ENCODE data around the gene BDKRB2. TPM values are rescaled to one million over a fixed set of nuclear protein-coding genes. Genes with fewer than 3 reads are reported as not detected.
A peak's percentile ranks its signal among the peaks of the same experiment; 100 is the strongest.

The BDKRB2 gene
- total and polyA plus RNA-seq, 2 experiments from 2014 or later, result 12.4 to 14.4 TPM

DNA sequence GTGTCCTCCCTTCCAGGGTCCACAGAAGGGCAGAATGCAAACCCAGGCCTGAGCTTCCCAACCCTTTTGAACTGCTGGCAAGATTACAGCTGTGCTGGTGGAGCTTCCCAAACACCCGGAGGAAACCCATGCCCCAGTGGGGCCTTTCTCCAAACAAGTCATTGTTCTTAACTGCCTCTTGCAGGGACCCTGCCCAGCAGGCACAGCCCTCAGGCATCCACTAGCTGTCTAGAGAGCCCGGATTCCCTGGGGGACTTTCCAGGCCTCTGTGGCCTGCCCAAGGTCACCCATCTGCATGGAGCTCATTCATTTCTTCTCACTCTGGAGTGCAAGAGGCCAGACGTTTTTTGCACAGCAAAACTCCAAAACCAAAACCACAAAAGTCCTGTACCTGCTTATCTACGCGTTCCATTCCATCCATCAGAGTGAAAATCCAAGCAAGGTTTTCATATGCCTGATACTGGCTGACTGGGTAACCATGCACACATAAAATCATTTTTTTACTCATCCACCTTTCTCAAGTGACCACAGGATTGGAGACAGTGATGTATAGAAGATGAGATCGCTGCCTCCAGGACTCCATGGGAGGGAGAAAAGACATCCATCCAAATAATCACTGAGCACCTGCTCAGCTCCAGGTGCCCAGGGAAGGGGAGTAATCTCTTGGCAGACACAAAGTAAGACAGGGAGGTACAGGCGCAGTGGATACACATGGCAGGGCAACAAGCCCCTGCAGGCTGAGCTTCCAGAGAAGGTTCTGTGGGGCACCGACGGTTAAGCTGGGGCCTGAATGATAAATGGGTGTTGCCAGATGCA, 17.2 kb upstream of the BDKRB2 start:
- no peak overlapping the region for H3K27ac ChIP-seq
- no peak overlapping the region for H3K4me3 ChIP-seq
- H3K27me3 ChIP-seq (replicated peaks; ENCODE audit: insufficient read depth), result no peaks in the 10 kb centered on the region
- H4K20me1 ChIP-seq (ENCODE audit: insufficient read depth), result no peaks in the 10 kb centered on the region
- no peaks in the 10 kb centered on the region for H3K36me3 ChIP-seq (ENCODE audit: low read depth)
- no peaks in the 10 kb centered on the region for H3K9me3 ChIP-seq (ENCODE audit: low read depth)
- H3K9me2 ChIP-seq (ENCODE audit: insufficient read depth), result no peaks in the 10 kb centered on the region
- no peaks in the 10 kb centered on the region for H3F3A ChIP-seq (ENCODE audit: insufficient read depth)
- 0 out of 2 replicates have a peak, but pooled peaks cover 3% of the 10 kb centered on the region for H3K4me1 ChIP-seq (ENCODE audit: insufficient read depth)
- no peak for DNase-seq
- H3K79me2 ChIP-seq (ENCODE audit: insufficient read depth), result no peaks in the 10 kb centered on the region
- H2AFZ ChIP-seq, result no peak overlapping the region
- TF ChIP-seq EZH2 (IDR thresholded peaks at IDR 0.05; ENCODE audit: insufficient read depth, poor library complexity, severe bottlenecking) (no peak), EZH2phosphoT487 (IDR thresholded peaks at IDR 0.05; ENCODE audit: insufficient read depth, low read depth) (no peak)
- H3K4me2 ChIP-seq (ENCODE audit: unreplicated experiment), result no peak overlapping the region
- in situ Hi-C loops (cut with MboI), result no loop called here
- 83 to 88% methylated on average over 9 of the region's 9 CpGs for WGBS, 2 experiments (ENCODE audit: low coverage in 1 of 2, low lambda C conversion rate in 2 of 2, missing lambda C conversion rate in 2 of 2)
- H3K9ac ChIP-seq, result no peak overlapping the region

DNA sequence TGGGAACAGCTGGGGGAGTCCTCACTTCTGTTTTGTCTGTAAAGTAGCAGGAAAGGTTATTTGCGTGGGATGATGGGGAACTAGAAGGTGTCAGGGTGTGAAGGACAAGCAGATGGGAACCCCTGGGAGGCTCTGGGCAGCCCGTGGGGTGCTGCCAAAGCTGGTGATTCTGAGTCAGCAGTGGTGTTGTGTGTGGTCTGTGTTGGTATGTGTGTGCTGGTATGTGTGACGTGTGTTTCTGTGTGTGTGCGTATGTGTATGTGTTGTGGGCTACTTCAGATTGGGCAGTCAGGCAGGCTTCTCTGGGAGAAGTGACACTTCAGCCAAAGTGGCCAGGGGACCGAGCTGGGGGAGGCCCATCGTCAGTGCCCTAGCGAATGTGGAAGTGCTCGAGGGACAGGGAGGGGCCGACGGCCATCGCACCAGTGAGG, 15.3 kb upstream of the BDKRB2 start:
- Histone ChIP-seq H3K36me3 (ENCODE audit: low read depth) (no peaks in the 10 kb centered on the region), H3K4me2 (ENCODE audit: unreplicated experiment) (no peak overlapping the region), H4K20me1 (ENCODE audit: insufficient read depth) (no peaks in the 10 kb centered on the region), H3K4me1 (ENCODE audit: insufficient read depth) (0 out of 2 replicates have a peak, but pooled peaks cover 7% of the 10 kb centered on the region), H3K79me2 (ENCODE audit: insufficient read depth) (no peaks in the 10 kb centered on the region), H3K9me2 (ENCODE audit: insufficient read depth) (no peaks in the 10 kb centered on the region), H3K27ac (no peak overlapping the region), H3F3A (ENCODE audit: insufficient read depth) (no peaks in the 10 kb centered on the region), H2AFZ (no peak overlapping the region), H3K9me3 (ENCODE audit: low read depth) (no peaks in the 10 kb centered on the region), H3K27me3 (replicated peaks; ENCODE audit: insufficient read depth) (no peaks in the 10 kb centered on the region), H3K4me3 (no peak overlapping the region), H3K9ac (no peak overlapping the region)
- no peak for TF ChIP-seq EZH2phosphoT487 (IDR thresholded peaks at IDR 0.05; ENCODE audit: insufficient read depth, low read depth)
- TF ChIP-seq EZH2 (IDR thresholded peaks at IDR 0.05; ENCODE audit: insufficient read depth, poor library complexity, severe bottlenecking), result no peak
- peak; percentile 70 for DNase-seq
- 71 to 79% methylated on average over 8 to 11 of the region's 11 CpGs for WGBS, 2 experiments (ENCODE audit: low coverage in 1 of 2, low lambda C conversion rate in 2 of 2, missing lambda C conversion rate in 2 of 2)
- in situ Hi-C loops (cut with MboI), result no loop called here

DNA sequence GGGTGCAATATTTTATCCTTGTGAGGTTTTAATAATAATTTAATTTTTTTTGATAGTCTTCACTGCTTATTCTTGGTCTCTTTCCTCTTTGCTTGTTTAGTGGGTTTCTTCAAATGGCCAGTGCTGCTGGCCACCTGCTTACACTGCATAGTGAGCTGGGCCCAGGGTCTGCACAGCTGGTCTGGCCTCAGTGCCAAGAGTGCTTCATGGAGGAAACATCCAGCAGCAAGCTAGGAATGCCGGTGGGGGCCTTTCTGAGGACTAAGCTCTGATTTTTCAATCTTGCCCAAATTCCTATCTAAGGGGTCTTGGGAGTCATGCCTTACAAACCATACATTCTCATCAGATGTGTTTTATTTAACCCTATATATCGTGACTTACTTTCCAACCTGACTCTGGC, 13.3 kb upstream of the BDKRB2 start:
- Histone ChIP-seq H3K79me2 (ENCODE audit: insufficient read depth) (no peaks in the 10 kb centered on the region), H3K9ac (no peak overlapping the region), H3K4me1 (ENCODE audit: insufficient read depth) (0 out of 2 replicates have a peak, but pooled peaks cover 7% of the 10 kb centered on the region), H3K36me3 (ENCODE audit: low read depth) (no peaks in the 10 kb centered on the region), H3K27me3 (replicated peaks; ENCODE audit: insufficient read depth) (no peaks in the 10 kb centered on the region), H3K4me2 (ENCODE audit: unreplicated experiment) (no peak overlapping the region), H3K4me3 (no peak overlapping the region), H3K27ac (no peak overlapping the region), H4K20me1 (ENCODE audit: insufficient read depth) (no peaks in the 10 kb centered on the region), H3K9me3 (ENCODE audit: low read depth) (no peaks in the 10 kb centered on the region), H3K9me2 (ENCODE audit: insufficient read depth) (no peaks in the 10 kb centered on the region), H3F3A (ENCODE audit: insufficient read depth) (no peaks in the 10 kb centered on the region), H2AFZ (no peak overlapping the region)
- 64 to 67% methylated on average over 2 of the region's 2 CpGs for WGBS, 2 experiments (ENCODE audit: low coverage in 1 of 2, low lambda C conversion rate in 2 of 2, missing lambda C conversion rate in 2 of 2)
- in situ Hi-C loops (cut with MboI), result no loop called here
- DNase-seq, result no peak
- TF ChIP-seq EZH2phosphoT487 (IDR thresholded peaks at IDR 0.05; ENCODE audit: insufficient read depth, low read depth) (no peak), EZH2 (IDR thresholded peaks at IDR 0.05; ENCODE audit: insufficient read depth, poor library complexity, severe bottlenecking) (no peak)

GRCh38 chr14:96191841-96192462, 12.7 kb upstream of the BDKRB2 start:
- H2AFZ ChIP-seq, result no peak overlapping the region
- H3K9ac ChIP-seq, result no peak overlapping the region
- in situ Hi-C loops (cut with MboI), result no loop called here
- 86 to 88% methylated on average over 3 of the region's 3 CpGs for WGBS, 2 experiments (ENCODE audit: low coverage in 1 of 2, low lambda C conversion rate in 2 of 2, missing lambda C conversion rate in 2 of 2)
- no peak overlapping the region for H3K27ac ChIP-seq
- H3K4me1 ChIP-seq (ENCODE audit: insufficient read depth), result 0 out of 2 replicates have a peak, but pooled peaks cover 7% of the 10 kb centered on the region
- no peak overlapping the region for H3K4me2 ChIP-seq (ENCODE audit: unreplicated experiment)
- H3K4me3 ChIP-seq, result no peak overlapping the region
- DNase-seq, result no peak
- no peak for TF ChIP-seq EZH2phosphoT487 (IDR thresholded peaks at IDR 0.05; ENCODE audit: insufficient read depth, low read depth)
- no peak for TF ChIP-seq EZH2 (IDR thresholded peaks at IDR 0.05; ENCODE audit: insufficient read depth, poor library complexity, severe bottlenecking)
- no peaks in the 10 kb centered on the region for H3K9me3 ChIP-seq (ENCODE audit: low read depth)
- no peaks in the 10 kb centered on the region for H3K9me2 ChIP-seq (ENCODE audit: insufficient read depth)
- H3K79me2 ChIP-seq (ENCODE audit: insufficient read depth), result no peaks in the 10 kb centered on the region
- no peaks in the 10 kb centered on the region for H3K27me3 ChIP-seq (replicated peaks; ENCODE audit: insufficient read depth)
- no peaks in the 10 kb centered on the region for H4K20me1 ChIP-seq (ENCODE audit: insufficient read depth)
- H3F3A ChIP-seq (ENCODE audit: insufficient read depth), result no peaks in the 10 kb centered on the region
- H3K36me3 ChIP-seq (ENCODE audit: low read depth), result no peaks in the 10 kb centered on the region

Data from GM23248 (cell line).